HEK293T (cell line): Measurements from ENCODE around the gene HOXB6.
A peak's percentile ranks its signal among the peaks of the same experiment; 100 is the strongest.

Source experiments
- CTBP1 ChIP-seq: fragments of 450-650 bp; IDR thresholded peaks from 2 replicates; pipeline ENCODE4 v1.6.1; 2016; ENCODE audit warnings: borderline replicate concordance
- L3MBTL2 ChIP-seq: fragments of 450-650 bp; conservative IDR thresholded peaks from 2 replicates; pipeline ENCODE4 v1.6.1; 2016; ENCODE audit warnings: mild to moderate bottlenecking
- LEF1 ChIP-seq: fragments of 450-650 bp; IDR thresholded peaks from 2 replicates; pipeline ENCODE4 v1.6.1; 2017; ENCODE audit warnings: mild to moderate bottlenecking, borderline replicate concordance
- NFRKB ChIP-seq: fragments of 450-650 bp; IDR thresholded peaks from 2 replicates; pipeline ENCODE4 v1.6.1; 2016; ENCODE audit warnings: mild to moderate bottlenecking, moderate library complexity
- SP1 ChIP-seq: fragments of 450-650 bp; IDR thresholded peaks from 2 replicates; pipeline ENCODE4 v1.6.1; 2017
- TARDBP ChIP-seq: fragments of 450-650 bp; IDR thresholded peaks from 2 replicates; pipeline ENCODE4 v1.6.1; 2016
- ZNF384 ChIP-seq: fragments of 450-650 bp; IDR thresholded peaks from 2 replicates; pipeline ENCODE4 v1.6.1; 2016
- TF ChIP-seq, protein P1 (sequence below): fragments of 450-650 bp; IDR thresholded peaks from 2 replicates; pipeline ENCODE4 v1.6.1; 2016

DNA sequence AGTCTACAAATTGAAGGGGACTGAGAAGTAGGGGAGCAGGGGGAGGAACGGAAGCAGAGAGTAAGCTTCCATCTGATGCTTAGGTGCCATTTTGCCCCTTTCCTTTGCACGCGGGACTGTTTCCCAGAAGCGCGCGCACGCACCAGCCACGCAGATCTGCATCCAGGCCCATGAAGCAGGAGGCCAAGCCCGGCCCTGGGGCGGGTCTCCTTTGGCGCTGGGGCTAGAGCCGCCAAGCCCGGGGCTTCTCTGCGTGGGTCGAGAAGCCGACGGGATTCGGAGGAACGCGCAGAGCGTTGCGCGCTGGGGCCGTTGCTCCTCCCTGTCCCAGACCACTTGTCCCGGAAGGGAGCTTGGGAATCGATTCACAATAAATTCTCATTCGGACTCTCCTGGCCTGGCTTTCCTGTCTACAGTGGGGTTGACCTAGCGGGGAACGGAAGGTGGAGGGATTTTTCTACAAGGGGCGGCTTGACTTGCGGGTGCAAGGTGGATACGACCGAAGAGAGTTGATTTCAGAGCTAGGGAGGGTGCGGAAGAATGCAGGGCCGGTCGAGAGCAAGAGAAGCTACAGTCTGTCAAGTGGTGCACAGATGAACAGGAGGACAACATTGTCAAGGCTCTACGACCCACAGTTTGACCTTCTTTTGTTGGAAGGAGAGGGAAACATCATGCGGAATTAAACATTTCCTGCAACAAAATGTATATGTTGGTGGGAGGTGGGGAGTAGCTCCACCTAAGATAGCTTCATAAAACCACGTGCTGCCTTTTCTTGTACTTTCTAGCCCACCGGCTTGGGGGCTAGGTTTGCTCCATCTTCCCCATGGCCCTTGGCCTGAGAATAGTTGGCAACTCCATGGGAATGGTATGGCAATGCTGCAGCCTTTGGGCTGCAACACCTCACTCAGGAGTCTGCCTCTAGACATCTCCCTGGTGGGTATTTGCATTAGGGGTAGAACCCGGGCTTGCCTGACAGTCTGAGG lies 16.9 kb upstream of the HOXB6 start:
- TF ChIP-seq LEF1 (no peak), SP1 (no peak), CTBP1 (no peak; the same call in 1 of the 2 replicates), L3MBTL2 (peak; percentile 20), NFRKB (no peak), TARDBP (no peak), ZNF384 (no peak)
- TF ChIP-seq, protein P1, sequence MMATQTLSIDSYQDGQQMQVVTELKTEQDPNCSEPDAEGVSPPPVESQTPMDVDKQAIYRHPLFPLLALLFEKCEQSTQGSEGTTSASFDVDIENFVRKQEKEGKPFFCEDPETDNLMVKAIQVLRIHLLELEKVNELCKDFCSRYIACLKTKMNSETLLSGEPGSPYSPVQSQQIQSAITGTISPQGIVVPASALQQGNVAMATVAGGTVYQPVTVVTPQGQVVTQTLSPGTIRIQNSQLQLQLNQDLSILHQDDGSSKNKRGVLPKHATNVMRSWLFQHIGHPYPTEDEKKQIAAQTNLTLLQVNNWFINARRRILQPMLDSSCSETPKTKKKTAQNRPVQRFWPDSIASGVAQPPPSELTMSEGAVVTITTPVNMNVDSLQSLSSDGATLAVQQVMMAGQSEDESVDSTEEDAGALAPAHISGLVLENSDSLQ, result no peak
